ENCODE measurements around the gene CDCA8. TPM values are rescaled to one million over a fixed set of nuclear protein-coding genes. Genes with fewer than 3 reads are reported as not detected.
"Not testable (repeated sequence)": the region's sequence is repeated elsewhere in the genome, so short reads cannot be mapped to it uniquely, and the experiment has no call there.

The CDCA8 gene
- total and polyA plus RNA-seq, 9 donors: 2.2 to 13.7 (median 11.2) TPM

DNA sequence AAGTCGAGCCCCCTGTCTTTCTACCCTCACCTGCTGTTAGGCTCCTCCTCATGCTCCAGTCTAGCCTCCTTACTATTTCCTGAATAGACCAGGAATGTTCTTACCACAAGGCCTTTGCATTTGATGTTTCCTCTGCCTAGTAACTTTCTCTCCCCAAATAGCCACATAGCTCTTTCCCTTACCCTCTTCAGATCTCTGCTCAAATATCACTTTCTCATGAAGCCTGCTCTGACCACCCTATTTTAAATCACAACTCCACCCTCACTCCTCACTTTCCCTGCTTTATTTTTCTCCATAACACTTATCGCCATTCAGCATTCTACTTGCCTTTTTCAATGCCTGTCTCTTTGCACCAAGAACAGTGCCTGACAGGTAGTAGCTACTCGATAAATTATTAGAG is 6.6 kb upstream of the CDCA8 start:
- peaks cover 12% of the 10 kb centered on the region for H3K4me1 ChIP-seq (ENCODE audit: control insufficient read depth, insufficient read depth, low read length)
- peaks cover 61% of the 10 kb centered on the region for H3K36me3 ChIP-seq (ENCODE audit: control insufficient read depth, insufficient read depth, low read length)
- DNase-seq: no peak
- H3K27me3 ChIP-seq (ENCODE audit: control insufficient read depth, insufficient read depth, low read length): no peaks in the 10 kb centered on the region
- no peaks in the 10 kb centered on the region for H3K9me3 ChIP-seq (replicated peaks; ENCODE audit: control insufficient read depth, low read depth, low read length)
- no peak overlapping the region for H3K27ac ChIP-seq (ENCODE audit: low read length)
- no peak overlapping the region for H3K4me3 ChIP-seq (ENCODE audit: low read length)
- WGBS (ENCODE audit: insufficient coverage): 80% methylated on average over 1 of the region's 3 CpGs

GRCh38 chr1:37687764-37688163 is 4.6 kb upstream of the CDCA8 start:
- not testable (repeated sequence) for DNase-seq; H3K27me3 ChIP-seq (ENCODE audit: control insufficient read depth, insufficient read depth, low read length); H3K4me3 ChIP-seq (ENCODE audit: low read length); H3K27ac ChIP-seq (ENCODE audit: low read length); H3K9me3 ChIP-seq (replicated peaks; ENCODE audit: control insufficient read depth, low read depth, low read length)
- WGBS (ENCODE audit: insufficient coverage): 94% methylated on average over 2 of the region's 2 CpGs
- H3K4me1 ChIP-seq (ENCODE audit: control insufficient read depth, insufficient read depth, low read length): peaks cover 22% of the 10 kb centered on the region
- H3K36me3 ChIP-seq (ENCODE audit: control insufficient read depth, insufficient read depth, low read length): peaks cover 50% of the 10 kb centered on the region

- Histone ChIP-seq H3K4me3 (ENCODE audit: low read length) (no peak overlapping the region), H3K27me3 (ENCODE audit: control insufficient read depth, insufficient read depth, low read length) (no peaks in the 10 kb centered on the region), H3K27ac (ENCODE audit: low read length) (no peak overlapping the region), H3K4me1 (ENCODE audit: control insufficient read depth, insufficient read depth, low read length) (peaks cover 24% of the 10 kb centered on the region), H3K36me3 (ENCODE audit: control insufficient read depth, insufficient read depth, low read length) (peaks cover 39% of the 10 kb centered on the region), H3K9me3 (replicated peaks; ENCODE audit: control insufficient read depth, low read depth, low read length) (no peaks in the 10 kb centered on the region)
- WGBS (ENCODE audit: insufficient coverage): 82% methylated on average over 1 of the region's 4 CpGs
- DNase-seq: no peak
Measured at GRCh38 chr1:37688926-37689325, 3.4 kb upstream of the CDCA8 start.

- Histone ChIP-seq H3K4me1 (ENCODE audit: control insufficient read depth, insufficient read depth, low read length) (peaks cover 24% of the 10 kb centered on the region), H3K4me3 (ENCODE audit: low read length) (peak overlapping the region; percentile 76), H3K27me3 (ENCODE audit: control insufficient read depth, insufficient read depth, low read length) (no peaks in the 10 kb centered on the region), H3K27ac (ENCODE audit: low read length) (peak overlapping the region; percentile 66), H3K9me3 (replicated peaks; ENCODE audit: control insufficient read depth, low read depth, low read length) (no peaks in the 10 kb centered on the region), H3K36me3 (ENCODE audit: control insufficient read depth, insufficient read depth, low read length) (peaks cover 24% of the 10 kb centered on the region)
- peak; percentile 42 for DNase-seq
- WGBS (ENCODE audit: insufficient coverage): 1% methylated on average over 42 of the region's 45 CpGs
Measured at GRCh38 chr1:37691497-37692077, 729 bp upstream of the CDCA8 start.

GRCh38 chr1:37692834-37693175 is 489 bp downstream of the CDCA8 start:
- peak; percentile 15 for DNase-seq
- Histone ChIP-seq H3K27ac (ENCODE audit: low read length) (no peak overlapping the region), H3K4me1 (ENCODE audit: control insufficient read depth, insufficient read depth, low read length) (peaks cover 24% of the 10 kb centered on the region), H3K4me3 (ENCODE audit: low read length) (peak overlapping the region; percentile 76), H3K36me3 (ENCODE audit: control insufficient read depth, insufficient read depth, low read length) (peaks cover 25% of the 10 kb centered on the region), H3K9me3 (replicated peaks; ENCODE audit: control insufficient read depth, low read depth, low read length) (no peaks in the 10 kb centered on the region), H3K27me3 (ENCODE audit: control insufficient read depth, insufficient read depth, low read length) (no peaks in the 10 kb centered on the region)
- WGBS (ENCODE audit: insufficient coverage): 0% methylated on average over 11 of the region's 16 CpGs

- H3K4me3 ChIP-seq (ENCODE audit: low read length): no peak overlapping the region
- H3K4me1 ChIP-seq (ENCODE audit: control insufficient read depth, insufficient read depth, low read length): peaks cover 4% of the 10 kb centered on the region
- WGBS (ENCODE audit: insufficient coverage): no CpG with 5 or more reads among the region's 2 CpGs
- no peak for DNase-seq
- no peaks in the 10 kb centered on the region for H3K9me3 ChIP-seq (replicated peaks; ENCODE audit: control insufficient read depth, low read depth, low read length)
- H3K27me3 ChIP-seq (ENCODE audit: control insufficient read depth, insufficient read depth, low read length): no peaks in the 10 kb centered on the region
- no peak overlapping the region for H3K27ac ChIP-seq (ENCODE audit: low read length)
- peaks cover 43% of the 10 kb centered on the region for H3K36me3 ChIP-seq (ENCODE audit: control insufficient read depth, insufficient read depth, low read length)
Measured at GRCh38 chr1:37697090-37697489, 4.8 kb downstream of the CDCA8 start.

GRCh38 chr1:37697737-37698136 is 5.4 kb downstream of the CDCA8 start:
- H3K27ac ChIP-seq (ENCODE audit: low read length): no peak overlapping the region
- no peak for DNase-seq
- peaks cover 48% of the 10 kb centered on the region for H3K36me3 ChIP-seq (ENCODE audit: control insufficient read depth, insufficient read depth, low read length)
- H3K9me3 ChIP-seq (replicated peaks; ENCODE audit: control insufficient read depth, low read depth, low read length): no peaks in the 10 kb centered on the region
- H3K27me3 ChIP-seq (ENCODE audit: control insufficient read depth, insufficient read depth, low read length): no peaks in the 10 kb centered on the region
- H3K4me3 ChIP-seq (ENCODE audit: low read length): no peak overlapping the region
- no CpG with 5 or more reads among the region's 2 CpGs for WGBS (ENCODE audit: insufficient coverage)
- peaks cover 2% of the 10 kb centered on the region for H3K4me1 ChIP-seq (ENCODE audit: control insufficient read depth, insufficient read depth, low read length)

GRCh38 chr1:37699147-37699546 is 6.8 kb downstream of the CDCA8 start:
- Histone ChIP-seq H3K4me1 (ENCODE audit: control insufficient read depth, insufficient read depth, low read length) (no peaks in the 10 kb centered on the region), H3K27ac (ENCODE audit: low read length) (no peak overlapping the region), H3K4me3 (ENCODE audit: low read length) (no peak overlapping the region), H3K27me3 (ENCODE audit: control insufficient read depth, insufficient read depth, low read length) (no peaks in the 10 kb centered on the region), H3K36me3 (ENCODE audit: control insufficient read depth, insufficient read depth, low read length) (peaks cover 60% of the 10 kb centered on the region), H3K9me3 (replicated peaks; ENCODE audit: control insufficient read depth, low read depth, low read length) (no peaks in the 10 kb centered on the region)
- WGBS (ENCODE audit: insufficient coverage): 100% methylated on average over 2 of the region's 7 CpGs
- DNase-seq: no peak

DNA sequence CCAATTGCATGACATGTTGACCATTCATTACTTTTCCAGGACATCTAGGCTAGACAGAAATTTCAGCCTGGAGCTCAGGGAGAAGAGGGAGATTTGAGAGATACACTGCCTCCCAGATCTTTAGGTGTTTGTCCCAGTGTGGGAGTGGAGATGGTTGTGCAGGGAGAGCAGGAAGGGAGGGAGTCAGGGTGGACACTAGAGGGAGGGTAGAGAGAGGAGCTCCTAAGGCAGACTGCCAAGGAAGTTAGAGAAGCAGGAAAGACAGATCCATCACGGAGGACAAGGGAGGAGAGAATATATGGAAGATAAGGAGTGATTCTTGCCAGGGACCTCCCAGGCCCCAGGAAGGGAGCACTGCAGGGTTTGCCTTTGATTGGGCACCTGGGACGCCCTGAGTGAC is 8.7 kb downstream of the CDCA8 start:
- no peaks in the 10 kb centered on the region for H3K27me3 ChIP-seq (ENCODE audit: control insufficient read depth, insufficient read depth, low read length)
- peaks cover 65% of the 10 kb centered on the region for H3K36me3 ChIP-seq (ENCODE audit: control insufficient read depth, insufficient read depth, low read length)
- no peak for DNase-seq
- H3K4me3 ChIP-seq (ENCODE audit: low read length): no peak overlapping the region
- no peaks in the 10 kb centered on the region for H3K9me3 ChIP-seq (replicated peaks; ENCODE audit: control insufficient read depth, low read depth, low read length)
- WGBS (ENCODE audit: insufficient coverage): 65% methylated on average over 1 of the region's 2 CpGs
- H3K27ac ChIP-seq (ENCODE audit: low read length): no peak overlapping the region
- no peaks in the 10 kb centered on the region for H3K4me1 ChIP-seq (ENCODE audit: control insufficient read depth, insufficient read depth, low read length)

DNA sequence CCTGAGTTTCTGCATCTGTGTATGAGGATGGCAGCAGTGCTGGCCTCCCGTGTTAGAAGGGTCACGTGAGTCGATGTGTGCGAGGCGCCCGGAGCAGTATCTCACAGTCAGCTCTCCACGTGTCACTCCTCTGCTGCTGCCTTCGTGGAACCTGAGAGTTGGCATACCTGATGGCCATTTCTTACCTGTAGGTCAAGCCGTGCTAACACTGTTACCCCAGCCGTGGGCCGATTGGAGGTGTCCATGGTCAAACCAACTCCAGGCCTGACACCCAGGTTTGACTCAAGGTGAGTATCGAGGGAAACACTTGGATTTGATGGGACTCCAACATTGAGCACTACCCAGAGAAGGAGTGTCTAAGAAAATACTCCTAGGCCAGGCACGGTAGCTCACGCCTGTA is 10.7 kb downstream of the CDCA8 start:
- 95% methylated on average over 14 of the region's 14 CpGs for WGBS (ENCODE audit: insufficient coverage)
- Histone ChIP-seq H3K9me3 (replicated peaks; ENCODE audit: control insufficient read depth, low read depth, low read length) (no peaks in the 10 kb centered on the region), H3K4me3 (ENCODE audit: low read length) (no peak overlapping the region), H3K4me1 (ENCODE audit: control insufficient read depth, insufficient read depth, low read length) (no peaks in the 10 kb centered on the region), H3K27me3 (ENCODE audit: control insufficient read depth, insufficient read depth, low read length) (no peaks in the 10 kb centered on the region), H3K27ac (ENCODE audit: low read length) (no peak overlapping the region), H3K36me3 (ENCODE audit: control insufficient read depth, insufficient read depth, low read length) (peaks cover 69% of the 10 kb centered on the region)
- no peak for DNase-seq

GRCh38 chr1:37704966-37705365 is 12.7 kb downstream of the CDCA8 start:
- DNase-seq: no peak
- H3K27ac ChIP-seq (ENCODE audit: low read length): no peak overlapping the region
- WGBS (ENCODE audit: insufficient coverage): no CpG with 5 or more reads among the region's 3 CpGs
- no peaks in the 10 kb centered on the region for H3K27me3 ChIP-seq (ENCODE audit: control insufficient read depth, insufficient read depth, low read length)
- H3K4me3 ChIP-seq (ENCODE audit: low read length): no peak overlapping the region
- peaks cover 75% of the 10 kb centered on the region for H3K36me3 ChIP-seq (ENCODE audit: control insufficient read depth, insufficient read depth, low read length)
- H3K9me3 ChIP-seq (replicated peaks; ENCODE audit: control insufficient read depth, low read depth, low read length): no peaks in the 10 kb centered on the region
- H3K4me1 ChIP-seq (ENCODE audit: control insufficient read depth, insufficient read depth, low read length): no peaks in the 10 kb centered on the region

Data from muscle of leg (tissue), 11 donors.